ENCODE results near the gene RCOR3.

- TF ChIP-seq CTCF (IDR thresholded peaks at IDR 0.05; ENCODE audit: control extremely low read depth in 1 of 3, insufficient read depth in 1 of 3, low read depth in 1 of 3, low read length in 3 of 3) = no peak
- no peak for TF ChIP-seq ATF2 (IDR thresholded peaks at IDR 0.05; ENCODE audit: low read length)
- TF ChIP-seq CHD1 (IDR thresholded peaks at IDR 0.05; ENCODE audit: low read depth, low read length) = no peak
- no peak for TF ChIP-seq GABPA (IDR thresholded peaks at IDR 0.05; ENCODE audit: borderline replicate concordance, insufficient read depth, low read length)
- TF ChIP-seq USF2 (IDR thresholded peaks at IDR 0.05; ENCODE audit: low read length) = no peak
Observed at GRCh38 chr1:211282023-211282373, 22.8 kb downstream of the RCOR3 start.
